B cell (primary cell): ENCODE measurements around the gene IFT20. TPM values are rescaled to one million over a fixed set of nuclear protein-coding genes. Genes with fewer than 3 reads are reported as not detected.

Source experiments
- ATAC-seq: fragments of 200-7000 bp; cut with Tn5 transposase; one replicate; pipeline ENCODE4 v1.10.0; 2021; ENCODE audit warnings: low read depth, mild to moderate bottlenecking, moderate number of reproducible peaks, moderate library complexity
- CTCF ChIA-PET: fragments of 350-600 bp; sonication (Branson Sonifier 250); formaldehyde crosslinking; loops from one replicate; lab custom pipeline; 2021; ENCODE audit warnings: antibody characterized with exemption, inconsistent platforms; lab: Charles Lee
- POLR2A ChIA-PET: fragments of 350-600 bp; sonication (Branson Sonifier 250); formaldehyde crosslinking; loops from one replicate; lab custom pipeline; 2021; ENCODE audit warnings: antibody characterized with exemption; lab: Charles Lee
- DNase-seq: peaks from one replicate; pipeline ENCODE4 v3.0.0; 2013
- H2AFZ ChIP-seq: 2 replicates; pipeline ENCODE4 v1.6.1; 2012; ENCODE audit warnings: mild to moderate bottlenecking, low read depth, low read length; ENCODE audit not compliant: insufficient read depth, poor library complexity, severe bottlenecking
- H3K27ac ChIP-seq, 2 donors: 1 replicate in 1 of 2; 2 replicates in 1 of 2; pipeline ENCODE4 v1.5.1; 2012 to 2013; ENCODE audit warnings: low read length in 2 of 2, mild to moderate bottlenecking in 2 of 2, moderate library complexity in 1 of 2
- H3K27me3 ChIP-seq, 4 experiments: fragments of 200-600 bp in 1 of 4; sonication (generic) in 1 of 4; replicated peaks in 1 of 4; 1 replicate in 2 of 4; 2 replicates in 2 of 4; pipeline versions ENCODE4 v1.6.1 to v1.7.0; 2013 to 2016; ENCODE audit warnings: low read length in 3 of 4, mild to moderate bottlenecking in 2 of 4, mixed read lengths in 1 of 4, moderate library complexity in 1 of 4; ENCODE audit not compliant: insufficient read depth in 4 of 4, control insufficient read depth in 3 of 4; ENCODE audit errors: control extremely low read depth in 1 of 4
- H3K36me3 ChIP-seq, 2 experiments: replicated peaks in 1 of 2; 1 replicate in 1 of 2; 2 replicates in 1 of 2; pipeline versions ENCODE4 v1.6.1 to v1.7.1; 2013; ENCODE audit warnings: low read length in 1 of 2; ENCODE audit not compliant: insufficient read depth in 2 of 2, control insufficient read depth in 1 of 2; ENCODE audit errors: control extremely low read depth in 1 of 2, extremely low read depth in 1 of 2
- H3K4me1 ChIP-seq, 2 donors: fragments of 200-600 bp in 1 of 2; sonication (generic) in 1 of 2; 1 replicate in 1 of 2; 2 replicates in 1 of 2; pipeline versions ENCODE4 v1.5.1 to v1.6.1; 2013 to 2017; ENCODE audit warnings: low read length in 2 of 2; ENCODE audit not compliant: control insufficient read depth in 2 of 2, insufficient read depth in 2 of 2
- H3K4me2 ChIP-seq: replicated peaks from 2 replicates; pipeline ENCODE3; 2012; ENCODE audit warnings: mild to moderate bottlenecking, low read depth, low read length; ENCODE audit not compliant: poor library complexity, severe bottlenecking
- H3K4me3 ChIP-seq, 5 experiments: fragments of 200-600 bp in 1 of 5; sonication (generic) in 1 of 5; 1 replicate in 3 of 5; 2 replicates in 2 of 5; pipeline versions ENCODE4 v1.5.1 to v1.7.0; 2011 to 2016; ENCODE audit warnings: low read length in 4 of 5, mild to moderate bottlenecking in 4 of 5, low read depth in 2 of 5, control low read depth in 1 of 5, moderate library complexity in 1 of 5; ENCODE audit not compliant: insufficient read depth in 1 of 5; ENCODE audit errors: control extremely low read depth in 1 of 5, extremely low read depth in 1 of 5
- H3K79me2 ChIP-seq: fragments of 200-600 bp; sonication (generic); one replicate; pipeline ENCODE4 v1.6.0; 2016; ENCODE audit warnings: low read length; ENCODE audit not compliant: control insufficient read depth, insufficient read depth
- H3K9ac ChIP-seq: fragments of 200-600 bp; sonication (generic); 2 replicates; pipeline ENCODE4 v1.6.1; 2017; ENCODE audit warnings: mild to moderate bottlenecking, low read length, moderate library complexity
- H3K9me3 ChIP-seq, 3 donors: one replicate each; pipeline versions ENCODE4 v1.6.1 to v1.7.1; 2013; ENCODE audit warnings: low read length in 2 of 3; ENCODE audit not compliant: control insufficient read depth in 2 of 3, insufficient read depth in 1 of 3; ENCODE audit errors: control extremely low read depth in 1 of 3
- H4K20me1 ChIP-seq: 2 replicates; pipeline ENCODE4 v1.6.0; 2012; ENCODE audit warnings: mild to moderate bottlenecking, low read length; ENCODE audit not compliant: insufficient read depth, control insufficient read depth, poor library complexity, severe bottlenecking
- H3K27ac Mint-ChIP-seq: one replicate; pipeline ENCODE4 v1.8.0; 2021; ENCODE audit warnings: mixed read lengths
- H3K27me3 Mint-ChIP-seq: one replicate; pipeline ENCODE4 v1.8.0; 2021; ENCODE audit warnings: mixed read lengths
- H3K4me1 Mint-ChIP-seq: one replicate; pipeline ENCODE4 v1.8.0; 2021; ENCODE audit warnings: mixed read lengths
- H3K4me3 Mint-ChIP-seq: one replicate; pipeline ENCODE4 v1.8.0; 2021; ENCODE audit warnings: mixed read lengths
- H3K9me3 Mint-ChIP-seq: one replicate; pipeline ENCODE4 v1.8.0; 2022; ENCODE audit warnings: mixed read lengths; ENCODE audit not compliant: insufficient read depth
- EZH2 ChIP-seq: IDR thresholded peaks from 2 replicates; pipeline ENCODE4 v1.6.1; 2012; ENCODE audit warnings: borderline replicate concordance, low read depth, mild to moderate bottlenecking, moderate library complexity, low read length; ENCODE audit not compliant: insufficient read depth, poor library complexity, severe bottlenecking
- WGBS: methylation state at CpG from one replicate; pipeline ENCODE4 v1.1.5; 2013; ENCODE audit warnings: missing lambda C conversion rate; ENCODE audit not compliant: insufficient coverage; 5-methylcytosine and 5-hydroxymethylcytosine counted together
- intact Hi-C: fragments of 100-400 bp; cut with micrococcal nuclease; formaldehyde crosslinking; loops from one replicate; pipeline ENCODE4 v1.10.0; 2022
- polyA plus RNA-seq: library from polyadenylated mRNA; depleted of rRNA; stranded (reverse); fragments of >200 nt; gene quantifications from 2 replicates; pipeline ENCODE4 v1.2.3, GENCODE V29; 2012
- total RNA-seq, 2 donors: library from RNA; stranded (reverse); fragments of 120-200 nt in 1 of 2; gene quantifications; 1 replicate in 1 of 2; 2 replicates in 1 of 2; pipeline versions ENCODE4 v1.2.3 to v1.2.4, GENCODE V29; 2013 to 2022
- TF ChIP-seq, protein P1 (sequence below): fragments of 200-600 bp; IDR thresholded peaks from one replicate; pipeline ENCODE4 v1.8.0; 2022; ENCODE audit warnings: antibody characterized with exemption, mild to moderate bottlenecking

IFT20 gene
- total and polyA plus RNA-seq, 2 donors (not counting 1 experiment from before 2014, with no cell fraction given), result 35.9 to 52.6 TPM

DNA sequence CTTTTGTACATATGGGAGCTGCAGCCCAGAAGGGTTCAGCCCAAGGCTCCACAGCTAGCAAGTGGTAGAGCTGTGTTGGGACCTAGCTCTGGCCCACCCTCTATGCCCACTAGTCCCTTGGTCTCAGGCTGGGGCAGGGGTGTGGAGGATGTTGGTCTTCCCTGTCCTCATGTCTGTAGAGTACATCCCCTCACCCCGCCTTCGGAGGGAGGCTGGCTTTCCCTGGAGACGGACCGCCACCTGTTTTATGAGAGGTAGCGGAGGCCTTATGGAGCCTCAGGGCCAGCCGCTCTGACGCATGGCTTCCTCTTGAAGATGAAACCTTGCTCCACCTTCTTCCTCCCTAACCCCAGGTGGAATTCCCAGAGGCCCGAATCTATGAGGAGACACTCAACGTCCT lies 8.7 kb upstream of the IFT20 start:
- DNase-seq (no peak), ATAC-seq (no peak)
- no peak overlapping the region for H3K27ac Mint-ChIP-seq
- H3K9ac ChIP-seq, result no peak overlapping the region
- peaks cover 2% of the 10 kb centered on the region for H3K4me1 Mint-ChIP-seq
- no peak overlapping the region for H3K4me3 ChIP-seq
- peaks cover 16% of the 10 kb centered on the region for H3K79me2 ChIP-seq
- H3K4me1 ChIP-seq, result no peaks in the 10 kb centered on the region
- H3K9me3 Mint-ChIP-seq, result no peaks in the 10 kb centered on the region
- H3K27me3 ChIP-seq, result no peaks in the 10 kb centered on the region
- intact Hi-C loops, result no loop called here
- WGBS, result 95% methylated on average over 9 of the region's 9 CpGs
- no peak overlapping the region for H3K4me3 Mint-ChIP-seq
- no peaks in the 10 kb centered on the region for H3K9me3 ChIP-seq
- peaks cover 0 to 83% of the 10 kb centered on the region in 2 experiments for H3K36me3 ChIP-seq
- no peak overlapping the region for H2AFZ ChIP-seq
- CTCF ChIA-PET, result no interaction called here
- POLR2A ChIA-PET, result no interaction called here
- no peaks in the 10 kb centered on the region for H4K20me1 ChIP-seq
- H3K4me2 ChIP-seq, result no peak overlapping the region
- H3K27me3 Mint-ChIP-seq, result no peaks in the 10 kb centered on the region
- no peak overlapping the region for H3K27ac ChIP-seq
- TF ChIP-seq, protein P1, sequence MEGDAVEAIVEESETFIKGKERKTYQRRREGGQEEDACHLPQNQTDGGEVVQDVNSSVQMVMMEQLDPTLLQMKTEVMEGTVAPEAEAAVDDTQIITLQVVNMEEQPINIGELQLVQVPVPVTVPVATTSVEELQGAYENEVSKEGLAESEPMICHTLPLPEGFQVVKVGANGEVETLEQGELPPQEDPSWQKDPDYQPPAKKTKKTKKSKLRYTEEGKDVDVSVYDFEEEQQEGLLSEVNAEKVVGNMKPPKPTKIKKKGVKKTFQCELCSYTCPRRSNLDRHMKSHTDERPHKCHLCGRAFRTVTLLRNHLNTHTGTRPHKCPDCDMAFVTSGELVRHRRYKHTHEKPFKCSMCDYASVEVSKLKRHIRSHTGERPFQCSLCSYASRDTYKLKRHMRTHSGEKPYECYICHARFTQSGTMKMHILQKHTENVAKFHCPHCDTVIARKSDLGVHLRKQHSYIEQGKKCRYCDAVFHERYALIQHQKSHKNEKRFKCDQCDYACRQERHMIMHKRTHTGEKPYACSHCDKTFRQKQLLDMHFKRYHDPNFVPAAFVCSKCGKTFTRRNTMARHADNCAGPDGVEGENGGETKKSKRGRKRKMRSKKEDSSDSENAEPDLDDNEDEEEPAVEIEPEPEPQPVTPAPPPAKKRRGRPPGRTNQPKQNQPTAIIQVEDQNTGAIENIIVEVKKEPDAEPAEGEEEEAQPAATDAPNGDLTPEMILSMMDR, result no peak
- TF ChIP-seq EZH2, result no peak

DNA sequence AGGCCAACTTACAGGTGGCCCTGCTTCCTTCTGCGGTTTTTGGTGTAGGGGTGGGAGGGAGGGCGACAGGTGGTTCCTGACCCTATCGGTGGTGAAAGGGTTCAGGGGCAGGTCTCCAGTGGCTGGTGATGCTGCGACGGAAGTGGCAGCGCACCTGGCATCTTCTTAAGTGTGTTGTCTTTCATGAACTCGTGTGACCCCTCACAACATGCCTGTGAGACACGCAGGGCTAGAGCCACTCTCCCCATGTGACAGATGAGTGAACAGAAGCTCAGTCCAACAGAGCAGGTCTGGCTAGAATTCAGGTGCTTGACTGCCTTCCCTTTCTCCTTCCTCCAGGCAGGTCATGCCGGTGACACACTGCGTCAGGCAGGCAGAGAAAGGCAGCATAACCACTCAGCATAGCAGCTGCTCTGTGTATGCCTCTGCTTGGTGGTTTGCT lies 8.2 kb upstream of the IFT20 start:
- peaks cover 2% of the 10 kb centered on the region for H3K4me1 Mint-ChIP-seq
- Histone ChIP-seq H2AFZ (no peak overlapping the region), H3K9me3 (no peaks in the 10 kb centered on the region), H3K27ac (no peak overlapping the region), H3K27me3 (no peaks in the 10 kb centered on the region), H3K36me3 (peaks cover 0 to 78% of the 10 kb centered on the region in 2 experiments), H4K20me1 (peaks cover 3% of the 10 kb centered on the region), H3K4me1 (no peaks in the 10 kb centered on the region), H3K4me3 (no peak overlapping the region), H3K79me2 (peaks cover 21% of the 10 kb centered on the region), H3K4me2 (no peak overlapping the region), H3K9ac (no peak overlapping the region)
- no peak overlapping the region for H3K27ac Mint-ChIP-seq
- POLR2A ChIA-PET, result no interaction called here
- TF ChIP-seq EZH2, result no peak
- TF ChIP-seq, protein P1, result no peak
- no peaks in the 10 kb centered on the region for H3K27me3 Mint-ChIP-seq
- 86% methylated on average over 10 of the region's 10 CpGs for WGBS
- ATAC-seq, result no peak
- intact Hi-C loops, result no loop called here
- CTCF ChIA-PET, result no interaction called here
- DNase-seq, result no peak
- H3K9me3 Mint-ChIP-seq, result no peaks in the 10 kb centered on the region
- no peak overlapping the region for H3K4me3 Mint-ChIP-seq
